ENCODE results near the gene AMBRA1. TPM values are rescaled to one million over a fixed set of nuclear protein-coding genes. Genes with fewer than 3 reads are reported as not detected.
A peak's percentile ranks its signal among the peaks of the same experiment; 100 is the strongest.

The AMBRA1 gene
- total RNA-seq, 1 donor from 2014 or later: 38.3 TPM

DNA sequence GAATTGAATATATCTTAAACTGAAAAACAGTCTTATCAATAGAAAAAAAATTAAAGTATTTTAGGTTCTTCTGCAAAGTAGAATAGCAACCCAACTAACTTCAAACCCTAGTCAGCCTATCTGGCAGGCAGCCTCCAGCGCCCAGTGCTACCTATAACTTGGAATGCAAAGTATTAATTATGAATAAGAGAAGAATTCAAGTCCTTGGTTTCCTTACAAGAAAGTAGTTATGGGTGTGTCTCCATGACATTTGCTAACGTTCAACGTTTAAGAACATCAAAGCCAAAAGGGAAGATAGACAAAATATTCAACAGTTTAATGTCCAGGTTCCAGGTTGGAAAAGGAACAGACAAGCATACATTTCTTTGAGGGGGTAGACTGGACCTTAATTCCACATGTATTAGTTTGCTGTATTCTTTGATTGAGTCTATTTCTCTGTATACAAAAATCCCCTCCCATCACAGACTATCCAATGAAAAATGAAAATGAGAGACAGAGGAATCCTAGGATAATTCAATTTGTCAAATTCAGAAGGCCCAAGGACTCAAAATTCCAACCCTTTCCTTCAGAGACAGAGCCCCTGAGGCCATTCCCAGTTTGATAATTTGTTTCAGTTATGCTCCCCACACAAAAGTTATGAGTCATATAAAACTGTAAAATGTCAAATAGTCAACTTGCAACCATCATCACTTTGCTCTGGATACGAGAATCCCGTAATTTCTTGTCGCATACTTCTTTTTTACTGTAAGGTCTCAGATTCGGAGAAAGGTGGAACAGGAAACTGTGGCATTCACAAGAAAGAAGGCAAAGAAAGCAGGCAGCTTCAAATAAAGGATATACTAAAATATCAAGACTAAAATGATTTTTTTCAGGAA, 118.5 kb downstream of the AMBRA1 start:
- no peak for DNase-seq (ENCODE audit: low read depth)

DNA sequence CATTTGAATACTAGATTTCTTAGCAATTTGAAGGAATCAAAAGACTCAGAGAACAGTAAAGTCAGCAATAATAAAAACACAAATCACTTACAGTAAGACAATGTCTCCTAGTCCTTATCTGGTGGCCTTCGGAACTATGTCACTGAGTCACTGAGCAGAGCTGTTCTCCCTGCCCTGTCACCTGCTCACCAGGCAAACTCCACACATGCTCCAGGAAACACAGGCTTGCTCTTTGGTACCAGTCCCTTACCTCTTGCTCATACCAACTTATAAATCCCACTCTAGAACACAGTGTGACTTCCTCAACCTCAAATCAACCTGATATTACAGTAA, 121.2 kb downstream of the AMBRA1 start:
- peak; percentile 15 for DNase-seq (ENCODE audit: low read depth)

DNA sequence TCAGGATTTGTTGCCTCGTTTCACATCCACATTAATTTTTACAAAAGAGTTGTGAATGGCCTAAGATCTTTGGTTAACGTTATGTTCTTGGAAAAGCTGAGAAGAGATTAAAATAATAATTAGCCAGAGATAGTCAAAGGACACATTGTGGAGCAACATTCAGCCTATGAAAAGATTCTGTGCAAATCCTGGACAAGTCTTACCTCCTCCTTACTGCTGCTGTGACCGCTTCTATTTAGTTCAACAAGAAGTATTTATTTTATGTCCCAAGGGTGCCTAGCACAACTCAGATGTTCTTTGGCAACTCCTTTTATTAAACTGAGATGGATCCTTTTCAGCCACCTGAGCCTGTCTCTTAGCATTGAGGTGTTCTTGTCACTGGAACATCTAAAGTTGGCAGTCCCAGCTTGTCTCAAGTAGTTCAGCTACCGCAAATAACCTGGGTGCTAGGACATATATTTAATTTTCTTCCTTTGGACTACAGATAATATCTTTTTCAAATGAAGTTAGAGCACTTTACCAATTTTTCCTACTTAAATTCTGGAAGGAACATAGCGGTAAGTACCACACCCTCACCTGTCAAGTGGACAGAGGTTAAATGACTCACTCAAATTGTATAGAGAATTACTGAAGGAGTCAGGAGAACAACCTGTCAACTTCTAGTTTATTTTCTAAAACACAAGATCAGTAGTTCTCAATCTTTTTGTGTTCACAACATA, 121.7 kb downstream of the AMBRA1 start:
- DNase-seq (ENCODE audit: low read depth): no peak

DNA sequence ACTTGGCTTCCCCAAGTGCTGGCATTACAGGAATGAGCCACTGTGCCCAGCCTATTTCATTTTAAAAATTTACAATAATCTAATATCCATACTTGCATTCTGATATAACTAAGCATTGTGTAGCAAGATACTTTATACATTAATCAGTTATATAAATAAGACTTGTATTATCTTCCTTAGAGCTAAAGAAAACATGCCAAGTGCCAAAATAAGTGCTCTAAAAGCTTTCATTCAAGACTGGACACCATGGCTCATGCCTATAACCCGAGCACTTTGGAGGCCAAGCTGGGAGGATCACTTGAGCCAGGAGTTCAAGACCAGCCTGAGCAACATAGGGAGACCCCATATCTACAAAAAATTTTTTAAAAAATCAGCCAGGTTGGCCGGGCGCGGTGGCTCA, 123.9 kb downstream of the AMBRA1 start:
- no peak for DNase-seq (ENCODE audit: low read depth)

DNA sequence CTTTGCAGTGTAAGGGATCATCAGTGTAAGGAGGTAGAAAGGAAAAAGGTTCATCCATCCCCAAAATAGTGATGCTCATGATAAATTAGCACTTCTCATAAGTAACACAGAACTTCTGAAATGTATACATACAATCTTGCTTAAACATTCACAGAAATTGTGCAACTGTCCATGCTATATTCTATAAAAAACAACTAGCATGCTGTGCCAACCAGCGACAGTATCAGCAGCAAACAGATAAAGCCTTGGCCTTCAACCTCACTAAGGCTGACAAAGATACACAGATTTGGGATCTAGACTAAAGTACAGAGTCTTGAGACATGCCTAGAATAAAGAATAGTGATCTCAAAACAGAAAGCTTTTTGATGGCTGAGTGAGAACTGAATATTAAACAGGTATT, 128.1 kb downstream of the AMBRA1 start:
- DNase-seq (ENCODE audit: low read depth): no peak

DNA sequence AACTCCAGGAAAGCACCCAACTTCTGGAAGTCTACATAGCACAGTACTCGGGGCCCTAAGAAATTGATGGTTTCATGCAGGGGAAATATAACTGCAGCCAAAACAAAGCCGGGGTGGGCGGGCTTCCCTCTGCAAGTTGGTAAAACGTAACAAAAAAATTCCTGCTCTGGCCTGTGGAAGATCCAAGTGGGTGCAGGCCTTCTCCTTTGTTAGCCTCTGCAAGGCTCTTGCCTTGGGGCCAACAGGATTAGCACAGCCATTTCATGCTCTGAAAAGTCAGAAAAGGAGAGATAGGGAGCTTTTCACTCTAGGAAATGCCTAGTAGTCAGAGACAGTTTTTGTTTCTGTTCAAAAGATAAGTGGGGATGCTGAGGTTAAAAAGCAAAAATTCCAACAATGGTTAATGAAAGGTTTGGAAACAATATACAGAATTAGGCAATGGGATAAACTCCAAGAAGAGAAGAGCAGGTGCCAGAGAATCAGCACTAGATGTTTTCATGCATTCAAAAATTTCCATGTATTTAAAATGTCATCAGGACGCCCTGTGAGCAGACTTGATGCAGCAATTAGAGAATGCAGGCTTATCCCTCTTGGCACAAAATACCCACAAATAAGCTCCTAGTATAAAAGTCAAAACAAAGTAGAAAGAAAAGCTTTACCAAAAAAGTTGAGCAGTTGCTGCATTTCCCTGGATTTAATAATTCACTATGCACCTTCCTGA, 130.0 kb downstream of the AMBRA1 start:
- DNase-seq (ENCODE audit: low read depth): no peak

DNA sequence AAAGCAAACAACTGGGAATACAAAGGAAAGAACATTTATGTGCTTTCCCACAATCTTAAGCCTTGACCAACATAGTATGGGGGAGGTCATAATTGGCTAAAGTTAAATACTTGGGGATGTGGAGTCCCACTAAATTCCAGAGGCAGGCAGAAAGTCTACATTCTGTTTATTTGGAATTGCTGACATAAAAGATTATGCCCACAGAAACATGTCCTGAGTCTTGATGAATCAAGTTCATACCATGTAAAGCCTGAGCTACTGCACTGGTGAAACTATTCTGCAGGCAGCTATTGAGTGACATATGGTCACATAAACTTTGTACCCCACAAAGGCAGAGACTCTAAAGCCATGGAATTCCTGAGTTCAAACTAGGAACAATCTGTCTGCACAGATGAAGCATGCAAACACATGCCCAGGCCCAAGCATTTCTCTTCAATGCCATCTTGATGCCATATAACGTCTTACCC, 132.3 kb downstream of the AMBRA1 start:
- no peak for DNase-seq (ENCODE audit: low read depth)

DNA sequence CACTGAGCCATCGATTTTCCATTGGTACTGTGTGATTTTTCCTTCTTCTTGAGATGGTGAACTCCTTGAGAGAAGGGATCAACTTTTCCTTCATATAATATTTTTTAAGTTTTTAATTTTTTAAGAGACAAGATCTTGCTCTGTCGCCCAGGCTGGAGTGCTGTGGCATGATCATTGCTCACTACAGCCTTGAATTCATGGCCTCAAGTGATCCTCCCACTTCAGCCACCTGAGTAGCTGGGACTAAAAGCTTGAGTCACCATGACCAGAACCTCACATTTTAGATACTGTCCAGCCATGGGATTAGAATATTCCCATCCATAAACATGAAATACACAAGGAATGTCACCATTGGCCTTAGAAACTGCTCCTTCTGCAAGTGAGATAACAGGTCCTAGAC, 135.3 kb downstream of the AMBRA1 start:
- no peak for DNase-seq (ENCODE audit: low read depth)

DNA sequence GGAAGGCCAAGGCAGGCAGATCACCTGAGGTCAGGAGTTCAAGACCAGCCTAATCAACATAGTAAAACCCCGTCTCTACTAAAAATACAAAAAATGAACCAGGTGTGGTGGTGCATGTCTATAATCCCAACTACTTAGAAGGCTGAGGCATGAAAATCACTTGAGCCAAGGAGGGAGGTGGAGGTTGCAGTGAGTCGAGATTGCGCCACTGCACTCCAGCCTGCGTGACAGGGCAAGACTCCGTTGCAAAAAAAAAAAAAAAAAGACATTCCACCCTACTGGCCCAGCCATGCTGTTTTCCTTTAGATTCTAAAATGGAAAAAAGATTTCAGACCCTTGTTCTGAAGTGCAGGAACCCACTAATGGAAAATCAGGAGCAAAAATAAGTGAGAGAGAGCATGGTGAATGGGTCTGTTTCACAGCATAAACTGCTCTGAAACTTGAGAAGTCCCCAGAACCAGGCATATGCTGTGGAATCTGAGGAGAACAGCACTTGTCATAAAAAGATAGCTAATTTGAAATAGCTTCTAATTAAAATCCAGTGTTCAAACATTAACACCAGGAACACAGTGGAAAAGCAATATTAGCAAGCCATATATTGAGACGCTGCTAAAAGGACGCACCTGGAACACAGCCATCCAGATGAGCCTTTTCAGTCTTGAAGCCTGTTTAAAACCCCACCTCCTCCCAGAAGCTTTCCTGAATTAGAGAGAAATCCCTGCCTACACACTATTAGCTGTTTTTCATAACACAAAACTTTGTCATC, 136.0 kb downstream of the AMBRA1 start:
- no peak for DNase-seq (ENCODE audit: low read depth)

DNA sequence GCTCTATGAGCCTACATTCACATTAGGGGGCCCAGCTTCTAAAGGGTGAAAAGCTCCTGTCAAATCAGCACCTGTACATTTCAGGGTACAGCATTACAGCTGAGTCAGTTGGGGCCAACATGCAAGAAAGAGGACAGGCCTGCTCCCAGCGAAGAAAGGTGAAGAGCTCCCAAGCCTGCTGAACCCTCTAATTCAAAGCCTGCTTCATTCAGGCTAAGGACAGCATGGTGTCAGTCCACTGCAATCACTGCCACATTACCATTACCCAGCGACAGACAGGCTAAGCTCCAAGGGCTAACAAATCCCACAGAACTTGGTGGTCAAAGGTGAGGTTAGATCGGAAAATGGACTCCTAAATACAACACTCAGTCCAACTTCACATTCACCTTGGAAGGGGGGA, 136.8 kb downstream of the AMBRA1 start:
- DNase-seq (ENCODE audit: low read depth): no peak

DNA sequence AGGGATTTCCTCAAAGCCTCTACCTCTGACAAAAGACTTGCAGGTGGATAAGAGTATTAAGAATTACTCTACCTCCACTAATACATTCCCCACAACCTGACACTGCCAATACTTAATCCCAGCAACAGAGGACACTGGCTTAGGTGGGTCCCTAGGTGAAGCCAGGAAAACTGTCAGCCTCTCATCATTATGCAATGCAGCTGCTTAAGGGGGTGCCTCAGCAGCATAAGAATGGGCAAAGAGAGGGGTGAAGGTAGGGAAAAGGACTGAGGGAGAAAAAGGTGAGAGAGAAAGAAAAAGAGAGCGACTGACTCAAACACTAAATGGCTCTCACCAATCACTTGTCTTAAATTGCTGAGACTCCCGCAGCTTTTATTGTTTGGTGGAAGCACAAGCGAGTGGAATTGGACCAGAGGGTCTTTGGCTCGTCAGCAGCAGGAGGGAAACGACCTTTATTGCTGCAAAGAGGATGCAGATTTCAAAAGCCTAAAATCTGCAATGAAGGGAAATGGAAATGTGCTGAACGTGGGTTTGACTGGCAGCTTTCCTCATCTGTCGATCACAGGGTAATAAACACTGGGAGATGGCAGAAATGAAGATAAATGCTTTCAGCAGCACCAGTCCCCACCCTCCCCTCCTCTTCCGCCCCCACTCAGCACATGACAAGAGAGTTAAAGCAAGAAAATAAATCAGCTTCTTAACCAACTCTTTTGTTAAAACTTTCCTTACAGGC, 137.4 kb downstream of the AMBRA1 start:
- DNase-seq (ENCODE audit: low read depth): no peak

DNA sequence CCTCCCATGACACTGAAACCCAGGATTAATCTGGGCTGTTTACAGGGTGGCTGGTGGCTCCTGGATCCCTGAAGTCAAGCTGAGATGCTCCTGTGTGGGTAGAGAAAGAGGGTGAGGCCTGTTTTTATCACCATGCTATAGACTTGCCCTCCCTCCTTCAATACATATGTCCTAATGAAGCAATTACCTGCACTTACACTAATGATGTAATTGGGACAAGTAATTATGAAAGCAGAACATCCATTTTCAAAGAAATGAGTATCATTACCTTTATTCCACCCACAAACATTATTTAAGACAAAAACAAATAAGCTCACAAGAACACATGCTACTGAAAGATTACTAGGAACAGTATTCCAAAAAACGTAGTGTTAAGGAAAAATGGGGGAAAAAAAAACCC, 138.0 kb downstream of the AMBRA1 start:
- DNase-seq (ENCODE audit: low read depth): no peak

DNA sequence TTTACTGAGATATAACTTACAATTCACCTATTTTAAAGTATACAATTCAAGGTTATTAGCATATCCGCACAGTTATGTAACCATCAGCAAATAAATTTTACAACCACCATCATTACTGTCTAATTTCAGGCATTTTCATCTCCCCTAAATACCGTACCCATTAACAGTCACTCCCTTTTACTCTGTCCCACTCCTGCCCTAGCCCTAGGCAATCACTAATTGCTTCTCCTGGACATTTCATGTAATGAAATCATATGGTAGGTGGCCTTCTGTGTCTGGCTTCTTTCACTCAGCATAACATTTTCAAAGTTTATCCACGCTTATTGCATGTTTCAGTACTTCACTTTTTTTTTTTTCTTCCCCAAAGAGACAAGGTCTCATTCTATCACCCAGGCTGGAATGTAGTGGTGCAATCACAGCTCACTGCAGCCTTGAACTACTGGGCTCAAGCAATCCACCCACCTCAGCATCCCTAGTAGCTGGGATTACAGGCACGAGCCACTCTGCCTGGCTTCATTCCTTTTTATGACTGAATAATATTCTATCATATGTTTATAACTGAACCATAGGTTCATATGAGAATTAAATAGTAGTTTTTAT, 140.8 kb downstream of the AMBRA1 start:
- no peak for DNase-seq (ENCODE audit: low read depth)

DNA sequence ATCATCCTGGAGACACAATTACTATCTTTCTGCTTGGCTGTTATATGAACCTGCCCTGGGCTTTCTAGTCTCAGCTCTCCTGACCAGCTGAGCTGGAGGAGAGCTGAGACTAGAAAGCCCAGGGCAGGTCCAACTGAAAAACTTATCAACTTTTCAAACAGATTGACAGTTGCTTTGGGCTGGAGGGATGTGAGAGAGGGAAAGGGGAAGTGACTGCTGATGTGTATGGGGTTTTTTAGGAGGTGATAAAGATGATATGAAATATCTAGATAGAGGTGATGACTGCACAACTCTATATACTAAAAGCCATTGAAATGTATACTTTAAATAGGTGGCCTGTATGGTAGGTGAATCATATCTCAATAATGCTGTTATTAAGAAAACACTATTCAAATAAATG, 142.1 kb downstream of the AMBRA1 start:
- no peak for DNase-seq (ENCODE audit: low read depth)

DNA sequence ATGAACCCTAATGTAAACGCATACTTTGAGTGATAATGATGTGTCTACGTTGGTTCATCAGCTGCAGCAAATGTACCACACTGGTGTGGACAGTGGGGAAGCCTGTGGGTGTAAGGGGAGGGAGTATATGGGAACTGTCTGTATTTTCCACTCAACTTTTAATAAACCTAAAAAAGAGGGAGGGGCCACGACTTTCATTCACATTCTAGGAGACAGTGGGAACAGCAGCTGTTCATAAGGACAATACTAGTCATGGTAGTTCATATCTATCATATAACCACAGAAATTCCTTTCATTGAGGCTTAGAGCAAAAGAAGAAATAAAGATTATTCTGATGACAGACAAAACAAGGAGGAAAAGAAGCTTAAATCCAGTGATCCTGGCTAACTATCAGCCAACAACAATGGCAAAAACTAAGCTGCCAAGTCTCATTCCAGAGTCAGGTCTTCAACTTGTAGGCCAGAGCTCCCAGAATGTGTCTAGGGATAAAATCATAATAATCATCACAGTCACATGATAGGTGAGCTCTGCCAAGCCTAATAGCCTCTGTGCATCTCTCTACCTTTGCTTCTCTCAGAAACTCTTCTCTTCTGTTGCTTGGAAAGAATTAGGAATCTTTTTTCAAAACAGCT, 142.9 kb downstream of the AMBRA1 start:
- DNase-seq (ENCODE audit: low read depth): no peak

DNA sequence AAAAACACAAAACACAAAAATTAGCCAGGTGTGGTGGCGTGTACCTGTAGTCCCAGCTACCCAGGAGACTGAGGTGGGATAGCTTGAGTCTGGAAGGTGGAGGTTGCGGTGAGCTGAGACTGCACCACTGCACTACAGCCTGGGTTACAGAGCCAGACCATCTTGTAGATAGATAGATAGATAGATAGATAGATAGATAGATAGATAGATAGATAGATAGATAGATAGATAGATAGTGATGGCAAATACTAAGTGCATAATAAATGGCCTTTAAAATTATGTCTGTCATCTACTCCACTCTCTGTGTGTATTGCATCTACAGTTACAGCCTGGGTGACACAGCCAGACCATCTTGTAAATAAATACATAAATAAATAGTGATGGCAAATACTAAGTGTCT, 146.3 kb downstream of the AMBRA1 start:
- DNase-seq (ENCODE audit: low read depth): no peak

DNA sequence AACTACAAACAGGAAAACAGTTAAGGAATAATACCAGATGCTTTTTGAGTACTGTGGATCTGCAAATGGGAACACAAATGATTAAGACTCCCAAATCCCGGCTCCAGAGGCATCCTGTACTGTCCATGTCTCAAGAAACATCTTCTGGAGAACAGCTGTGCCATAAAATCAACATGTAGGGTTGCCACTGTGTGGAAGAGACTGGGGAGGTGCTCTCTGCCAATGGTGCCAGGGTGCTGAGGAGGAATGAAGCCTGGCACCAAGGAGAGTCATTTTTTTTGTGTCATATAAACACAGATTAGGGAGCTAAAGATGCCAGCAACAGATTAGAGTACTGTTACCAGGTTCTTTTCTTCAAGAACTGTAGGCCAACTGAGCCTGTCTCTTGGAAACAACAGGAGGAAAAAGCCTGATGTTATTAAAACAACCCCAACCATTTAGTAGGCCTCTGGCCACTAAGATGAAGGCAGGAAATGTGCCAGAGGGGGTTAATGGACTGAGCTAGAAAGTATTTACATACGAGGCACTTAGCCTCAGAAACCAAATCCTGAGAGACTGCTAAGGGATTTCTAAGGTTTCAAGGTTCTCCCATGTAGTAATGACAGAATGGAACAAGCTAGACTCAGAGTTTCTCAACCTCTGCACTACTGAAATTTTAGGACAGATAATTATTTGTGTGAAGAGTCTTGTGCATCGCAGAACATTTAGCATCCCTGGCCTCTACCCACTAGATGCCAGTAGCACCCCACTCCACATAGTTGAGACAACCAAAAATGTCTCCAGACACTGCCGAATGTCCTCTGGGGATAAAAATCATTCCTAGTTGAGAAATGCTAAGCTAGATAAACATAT, 147.7 kb downstream of the AMBRA1 start:
- DNase-seq (ENCODE audit: low read depth): peak; percentile 11

DNA sequence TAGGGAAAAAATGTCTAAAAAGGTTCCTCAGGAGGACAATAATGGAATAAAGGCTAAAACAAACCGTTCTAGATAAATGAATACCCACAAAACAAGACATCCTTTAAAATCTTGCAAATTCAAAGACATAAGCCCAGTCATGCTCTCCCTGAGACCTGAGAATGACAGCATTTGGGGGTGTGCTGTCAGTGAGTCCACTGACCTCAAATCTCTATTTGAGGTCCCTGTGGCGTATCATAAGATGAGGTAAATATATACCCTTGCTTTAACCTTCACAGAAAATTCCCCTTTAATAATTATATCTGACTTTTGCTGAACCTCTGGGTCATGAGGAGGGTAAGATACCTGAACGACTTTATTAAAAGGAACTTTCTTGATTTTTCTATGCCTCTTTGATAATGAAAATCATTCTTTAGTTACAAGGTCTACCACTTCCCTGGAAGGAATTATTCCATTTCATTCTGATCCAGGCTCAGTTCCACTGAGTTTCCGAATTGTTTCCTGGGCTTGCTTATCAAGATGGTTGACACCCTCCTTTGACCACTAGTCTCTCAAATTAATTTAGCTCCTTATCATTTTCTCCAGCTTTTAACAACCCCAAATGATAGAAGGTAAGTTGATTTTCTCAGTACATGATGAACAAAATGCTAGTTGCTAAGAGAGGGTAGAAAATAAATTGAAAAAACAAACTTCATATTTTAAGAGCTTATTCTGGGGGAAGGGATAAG, 148.5 kb downstream of the AMBRA1 start:
- DNase-seq (ENCODE audit: low read depth): no peak

DNA sequence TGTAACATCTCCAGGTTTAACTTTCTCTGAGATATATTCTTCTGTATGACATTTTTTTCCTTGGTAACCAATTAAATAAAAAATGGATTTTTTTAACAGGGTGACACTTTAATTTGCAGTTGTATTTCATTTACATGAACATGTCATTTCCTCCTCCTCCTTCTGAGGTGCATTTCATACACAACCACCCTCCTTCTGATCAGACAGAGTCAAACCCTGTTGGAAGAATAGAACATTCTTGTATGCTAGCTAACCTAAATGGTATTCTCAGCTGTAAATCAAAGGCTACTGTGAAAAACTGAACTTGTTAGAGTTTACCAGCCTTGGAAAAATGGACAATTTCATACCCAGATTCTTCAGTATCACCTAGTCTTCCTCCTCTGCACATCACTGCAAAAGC, 149.5 kb downstream of the AMBRA1 start:
- no peak for DNase-seq (ENCODE audit: low read depth)
